Lower lobe of right lung (tissue), 2 donors: ENCODE data around the gene MTA1. TPM values are rescaled to one million over a fixed set of nuclear protein-coding genes. Genes with fewer than 3 reads are reported as not detected.

ENCODE experiments used
- ATAC-seq, 2 donors: fragments of 200-7000 bp; cut with Tn5 transposase; one replicate each; pipeline ENCODE4 v1.9.1; 2020 to 2022; ENCODE audit warnings: mild to moderate bottlenecking in 2 of 2, moderate library complexity in 2 of 2
- DNase-seq: peaks from one replicate; pipeline ENCODE4 v3.0.0-alpha.2; 2020
- H3K27ac ChIP-seq: fragments of 200-600 bp; one replicate; pipeline ENCODE4 v1.8.0; 2022
- H3K27me3 ChIP-seq: fragments of 200-600 bp; one replicate; pipeline ENCODE4 v1.8.0; 2022; ENCODE audit warnings: low read depth
- H3K36me3 ChIP-seq: fragments of 200-600 bp; one replicate; pipeline ENCODE4 v1.8.0; 2022; ENCODE audit warnings: mild to moderate bottlenecking
- H3K4me1 ChIP-seq: fragments of 200-600 bp; one replicate; pipeline ENCODE4 v1.8.0; 2022
- H3K4me3 ChIP-seq: fragments of 200-600 bp; one replicate; pipeline ENCODE4 v1.8.0; 2022; ENCODE audit warnings: mild to moderate bottlenecking
- H3K9me3 ChIP-seq: fragments of 200-600 bp; one replicate; pipeline ENCODE4 v1.8.0; 2022
- CTCF ChIP-seq: fragments of 200-600 bp; IDR thresholded peaks from one replicate; pipeline ENCODE4 v1.8.0; 2022; ENCODE audit warnings: antibody characterized with exemption, mild to moderate bottlenecking
- intact Hi-C: fragments of 100-400 bp; cut with DNase I; formaldehyde crosslinking; loops from one replicate; pipeline ENCODE4 v1.11.0; 2022
- total RNA-seq: library from RNA; stranded (reverse); fragmentation: NEBNext Ultra II Directional; extraction: Animal tissue kit (Norgen Biotek cat#: 25700); gene quantifications from one replicate; pipeline ENCODE4 v1.2.1, GENCODE V29; 2021
- donor health status: DM: no; HTN: yes; CAD: no; lungs with severe emphysema.

The MTA1 gene
- total RNA-seq, 1 donor from 2014 or later, result 69.7 TPM

- intact Hi-C loops, result no loop called here
Measured at GRCh38 chr14:105393151-105393550, 26.5 kb upstream of the MTA1 start.

GRCh38 chr14:105394714-105395537 is 24.7 kb upstream of the MTA1 start:
- H3K4me3 ChIP-seq, result no peak overlapping the region
- H3K4me1 ChIP-seq, result peaks cover 32% of the 10 kb centered on the region
- no peaks in the 10 kb centered on the region for H3K9me3 ChIP-seq
- TF ChIP-seq CTCF, result no peak
- no peak for ATAC-seq
- no peak overlapping the region for H3K27ac ChIP-seq
- no peaks in the 10 kb centered on the region for H3K27me3 ChIP-seq
- peak; percentile 37 for DNase-seq
- intact Hi-C loops, result no loop called here
- peaks cover 12% of the 10 kb centered on the region for H3K36me3 ChIP-seq

More at GRCh38 chr14:105393151-105393550, 26.5 kb upstream of the MTA1 start:
- ATAC-seq (no peak), DNase-seq (no peak)
- Histone ChIP-seq H3K27me3 (no peaks in the 10 kb centered on the region), H3K4me1 (peaks cover 33% of the 10 kb centered on the region), H3K9me3 (no peaks in the 10 kb centered on the region), H3K4me3 (no peak overlapping the region), H3K36me3 (peaks cover 14% of the 10 kb centered on the region), H3K27ac (no peak overlapping the region)
- no peak for TF ChIP-seq CTCF

- H3K9me3 ChIP-seq, result no peaks in the 10 kb centered on the region
- H3K4me1 ChIP-seq, result peaks cover 29% of the 10 kb centered on the region
- TF ChIP-seq CTCF, result no peak
- no peaks in the 10 kb centered on the region for H3K27me3 ChIP-seq
- no peak for ATAC-seq
- H3K4me3 ChIP-seq, result no peak overlapping the region
- DNase-seq, result no peak
- no peak overlapping the region for H3K27ac ChIP-seq
- intact Hi-C loops, result no loop called here
- peaks cover 12% of the 10 kb centered on the region for H3K36me3 ChIP-seq
Measured at GRCh38 chr14:105395538-105395854, 24.1 kb upstream of the MTA1 start.

GRCh38 chr14:105397350-105397931 is 22.2 kb upstream of the MTA1 start:
- DNase-seq, result no peak
- Histone ChIP-seq H3K36me3 (peaks cover 12% of the 10 kb centered on the region), H3K4me3 (peak overlapping the region; percentile 90), H3K27ac (peak overlapping the region; percentile 97), H3K27me3 (no peaks in the 10 kb centered on the region), H3K4me1 (peaks cover 25% of the 10 kb centered on the region), H3K9me3 (no peaks in the 10 kb centered on the region)
- no peak for ATAC-seq
- intact Hi-C loops, result no loop called here
- no peak for TF ChIP-seq CTCF

- DNase-seq (peak; percentile 94), ATAC-seq (peak; percentile 95 to 97)
- Histone ChIP-seq H3K27ac (peak within 1 kb of the TSS; percentile 97), H3K27me3 (no peaks in the 10 kb centered on the region), H3K36me3 (peaks cover 9% of the 10 kb centered on the region), H3K9me3 (no peaks in the 10 kb centered on the region), H3K4me1 (peaks cover 25% of the 10 kb centered on the region), H3K4me3 (peak within 1 kb of the TSS; percentile 90)
- intact Hi-C loops, result no loop called here
- peak; percentile 35 for TF ChIP-seq CTCF
Measured at GRCh38 chr14:105398044-105398725, 21.4 kb upstream of the MTA1 start, which contains the start of gene TEX22. Gene TEX22 (plus strand): TSS chr14:105398538. CDS start chr14:105399341, 803 bp downstream.
